ENCODE data around the gene AKR1A1. TPM values are rescaled to one million over a fixed set of nuclear protein-coding genes. Genes with fewer than 3 reads are reported as not detected.

The AKR1A1 gene
- polyA plus RNA-seq, 4 donors: 153 to 301 (median 262) TPM

- no peak for DNase-seq (ENCODE audit: low read depth in 4 of 4, low spot score in 3 of 4)
These were observed 60.1 kb downstream of the AKR1A1 start for GRCh38 chr1:45610589-45611226.

GRCh38 chr1:45612941-45613579 lies 62.4 kb downstream of the AKR1A1 start:
- DNase-seq (ENCODE audit: low read depth in 4 of 4, low spot score in 3 of 4): no peak

GRCh38 chr1:45615885-45616284 lies 65.3 kb downstream of the AKR1A1 start:
- DNase-seq (ENCODE audit: low read depth in 4 of 4, low spot score in 3 of 4): no peak

- DNase-seq (ENCODE audit: low read depth in 4 of 4, low spot score in 3 of 4): no peak
These were observed 67.0 kb downstream of the AKR1A1 start for GRCh38 chr1:45617618-45618017.

- DNase-seq (ENCODE audit: low read depth in 4 of 4, low spot score in 3 of 4): no peak
These were observed 68.7 kb downstream of the AKR1A1 start for GRCh38 chr1:45619149-45619921.

Other genes with a start within 250 kb of the AKR1A1 start
- 1 to 10 TPM; 1.7 to 3.8 (median 3.1) TPM for gene HPDL, start 223.9 kb upstream of the AKR1A1 start, polyA plus RNA-seq (ENCODE audit: insufficient read length in 4 of 4)
- gene TOE1, start 210.7 kb upstream of the AKR1A1 start, polyA plus RNA-seq (ENCODE audit: insufficient read length in 4 of 4): 10 to 100 TPM; 10.7 to 15.8 (median 14.0) TPM
- gene MUTYH, start 210.4 kb upstream of the AKR1A1 start, polyA plus RNA-seq (ENCODE audit: insufficient read length in 4 of 4): 10 to 100 TPM; 18.5 to 40.8 (median 27.3) TPM
- gene TESK2, start 59.7 kb upstream of the AKR1A1 start, polyA plus RNA-seq (ENCODE audit: insufficient read length in 4 of 4): 1 to 10 TPM; 3.5 to 7.1 (median 6.2) TPM
- gene CCDC163, start 50.8 kb upstream of the AKR1A1 start, polyA plus RNA-seq (ENCODE audit: insufficient read length in 4 of 4): 1 to 10 TPM; 1.3 to 2.1 (median 1.8) TPM
- 10 to 100 TPM; 10.5 to 14.3 (median 13.2) TPM for gene MMACHC, start 50.5 kb upstream of the AKR1A1 start, polyA plus RNA-seq (ENCODE audit: insufficient read length in 4 of 4)
- 100 to 1,000 TPM; 254 to 394 (median 328) TPM for gene PRDX1, start 28.9 kb upstream of the AKR1A1 start, polyA plus RNA-seq (ENCODE audit: insufficient read length in 4 of 4)
- 100 to 1,000 TPM; 233 to 360 (median 319) TPM for gene NASP, start 33.2 kb downstream of the AKR1A1 start, polyA plus RNA-seq (ENCODE audit: insufficient read length in 4 of 4)
- gene CCDC17, start 73.2 kb downstream of the AKR1A1 start, polyA plus RNA-seq (ENCODE audit: insufficient read length in 4 of 4): 1 to 10 TPM in 3 of 4 donors, under 1 TPM in 1; 0.77 to 2.0 (median 1.3) TPM
- 100 to 1,000 TPM in 3 of 4 donors, 10 to 100 TPM in 1; 71.4 to 127 (median 115) TPM for gene GPBP1L1, start 135.7 kb downstream of the AKR1A1 start, polyA plus RNA-seq (ENCODE audit: insufficient read length in 4 of 4)
- 10 to 100 TPM; 42.8 to 60.2 (median 53.1) TPM for gene TMEM69, start 137.4 kb downstream of the AKR1A1 start, polyA plus RNA-seq (ENCODE audit: insufficient read length in 4 of 4)
- gene IPP, start 199.8 kb downstream of the AKR1A1 start, polyA plus RNA-seq (ENCODE audit: insufficient read length in 4 of 4): 10 to 100 TPM; 27.4 to 32.0 (median 31.3) TPM